Neuronal stem cell (in vitro differentiated cells): Measurements from ENCODE around the gene ZNF821.
"Not testable (repeated sequence)": the region's sequence is repeated elsewhere in the genome, so short reads cannot be mapped to it uniquely, and the experiment has no call there.

Experiments used
- DNase-seq: peaks from one replicate; pipeline ENCODE4 v3.0.0-alpha.2; 2013; ENCODE audit warnings: low spot score
- H2AFZ ChIP-seq: one replicate; pipeline ENCODE4 v1.6.1; 2013; ENCODE audit warnings: mild to moderate bottlenecking, low read length, inconsistent platforms
- H2AK5ac ChIP-seq: 2 replicates; pipeline ENCODE4 v1.6.1; 2013; ENCODE audit warnings: low read depth, mild to moderate bottlenecking, inconsistent platforms, low read length, moderate library complexity, mixed read lengths
- H2BK120ac ChIP-seq: 2 replicates; pipeline ENCODE4 v1.6.1; 2013; ENCODE audit warnings: low read depth, mild to moderate bottlenecking, inconsistent platforms, low read length, moderate library complexity, mixed read lengths
- H2BK12ac ChIP-seq: one replicate; pipeline ENCODE4 v1.6.1; 2013; ENCODE audit warnings: low read length, inconsistent platforms
- H2BK15ac ChIP-seq: 2 replicates; pipeline ENCODE4 v1.6.1; 2013; ENCODE audit warnings: mild to moderate bottlenecking, low read length, inconsistent platforms, mixed read lengths
- H2BK5ac ChIP-seq: one replicate; pipeline ENCODE4 v1.6.1; 2013; ENCODE audit warnings: inconsistent platforms, mild to moderate bottlenecking, low read length, moderate library complexity
- H3K14ac ChIP-seq: one replicate; pipeline ENCODE4 v1.6.1; 2013; ENCODE audit warnings: low read length, inconsistent platforms
- H3K18ac ChIP-seq: 2 replicates; pipeline ENCODE4 v1.6.1; 2013; ENCODE audit warnings: low read length, inconsistent platforms
- H3K23ac ChIP-seq: 2 replicates; pipeline ENCODE4 v1.6.1; 2013; ENCODE audit warnings: low read depth, mild to moderate bottlenecking, mixed read lengths, low read length, inconsistent platforms; ENCODE audit not compliant: poor library complexity
- H3K27ac ChIP-seq: replicated peaks from 3 replicates; pipeline ENCODE4 v1.5.1; 2013; ENCODE audit warnings: low read length, inconsistent platforms
- H3K27me3 ChIP-seq, 3 experiments: 2 replicates each; pipeline ENCODE4 v1.6.1; 2013; ENCODE audit warnings: low read length in 3 of 3, mild to moderate bottlenecking in 2 of 3, inconsistent platforms in 1 of 3, low read depth in 1 of 3, mixed read lengths in 1 of 3, moderate library complexity in 1 of 3; ENCODE audit not compliant: control insufficient read depth in 3 of 3, insufficient read depth in 3 of 3
- H3K36me3 ChIP-seq, 2 donors: replicated peaks in 1 of 2; 2 replicates each; pipeline ENCODE4 v1.6.1; 2013; ENCODE audit warnings: low read length in 2 of 2; ENCODE audit not compliant: control insufficient read depth in 2 of 2, insufficient read depth in 2 of 2
- H3K4ac ChIP-seq: 2 replicates; pipeline ENCODE4 v1.6.1; 2013; ENCODE audit warnings: inconsistent platforms, mild to moderate bottlenecking, low read length, moderate library complexity
- H3K4me1 ChIP-seq, 2 donors: 1 replicate in 1 of 2; 2 replicates in 1 of 2; pipeline ENCODE4 v1.6.1; 2013; ENCODE audit warnings: low read length in 2 of 2, low read depth in 1 of 2; ENCODE audit not compliant: control insufficient read depth in 2 of 2, insufficient read depth in 1 of 2
- H3K4me2 ChIP-seq: one replicate; pipeline ENCODE4 v1.6.1; 2013; ENCODE audit warnings: mild to moderate bottlenecking, low read length, inconsistent platforms; ENCODE audit not compliant: insufficient read depth, poor library complexity, severe bottlenecking
- H3K4me3 ChIP-seq, 2 donors: 2 replicates each; pipeline ENCODE4 v1.5.1; 2013; ENCODE audit warnings: low read length in 2 of 2, mild to moderate bottlenecking in 2 of 2, inconsistent platforms in 1 of 2, moderate library complexity in 1 of 2
- H3K79me1 ChIP-seq: one replicate; pipeline ENCODE4 v1.6.1; 2013; ENCODE audit warnings: low read depth, mild to moderate bottlenecking, inconsistent platforms, low read length, moderate library complexity
- H3K9ac ChIP-seq: one replicate; pipeline ENCODE4 v1.6.1; 2013; ENCODE audit warnings: mild to moderate bottlenecking, low read depth, low read length, inconsistent platforms; ENCODE audit not compliant: poor library complexity
- H3K9me3 ChIP-seq, 2 donors: replicated peaks in 1 of 2; 2 replicates each; pipeline versions ENCODE3 to v1.6.1; 2013; ENCODE audit warnings: low read length in 2 of 2, mild to moderate bottlenecking in 2 of 2, inconsistent platforms in 1 of 2, low read depth in 1 of 2, mixed read lengths in 1 of 2, moderate library complexity in 1 of 2; ENCODE audit not compliant: control insufficient read depth in 2 of 2, insufficient read depth in 1 of 2
- H4K8ac ChIP-seq: one replicate; pipeline ENCODE4 v1.6.1; 2013; ENCODE audit warnings: low read depth, mild to moderate bottlenecking, inconsistent platforms, low read length, moderate library complexity
- H4K91ac ChIP-seq: one replicate; pipeline ENCODE4 v1.6.1; 2013; ENCODE audit warnings: low read length, low read depth, mild to moderate bottlenecking, inconsistent platforms; ENCODE audit not compliant: poor library complexity
- WGBS, 2 donors: extraction: QIAGEN DNeasy Blood & Tissue Kit; methylation state at CpG; one replicate each; pipeline ENCODE4 v1.1.7; 2013; ENCODE audit warnings: missing lambda C conversion rate in 2 of 2, mixed read lengths in 1 of 2; ENCODE audit not compliant: insufficient read length in 2 of 2, insufficient replicate concordance in 1 of 2; ENCODE audit errors: extremely low coverage in 2 of 2; 5-methylcytosine and 5-hydroxymethylcytosine counted together

Gene ZNF821

DNA sequence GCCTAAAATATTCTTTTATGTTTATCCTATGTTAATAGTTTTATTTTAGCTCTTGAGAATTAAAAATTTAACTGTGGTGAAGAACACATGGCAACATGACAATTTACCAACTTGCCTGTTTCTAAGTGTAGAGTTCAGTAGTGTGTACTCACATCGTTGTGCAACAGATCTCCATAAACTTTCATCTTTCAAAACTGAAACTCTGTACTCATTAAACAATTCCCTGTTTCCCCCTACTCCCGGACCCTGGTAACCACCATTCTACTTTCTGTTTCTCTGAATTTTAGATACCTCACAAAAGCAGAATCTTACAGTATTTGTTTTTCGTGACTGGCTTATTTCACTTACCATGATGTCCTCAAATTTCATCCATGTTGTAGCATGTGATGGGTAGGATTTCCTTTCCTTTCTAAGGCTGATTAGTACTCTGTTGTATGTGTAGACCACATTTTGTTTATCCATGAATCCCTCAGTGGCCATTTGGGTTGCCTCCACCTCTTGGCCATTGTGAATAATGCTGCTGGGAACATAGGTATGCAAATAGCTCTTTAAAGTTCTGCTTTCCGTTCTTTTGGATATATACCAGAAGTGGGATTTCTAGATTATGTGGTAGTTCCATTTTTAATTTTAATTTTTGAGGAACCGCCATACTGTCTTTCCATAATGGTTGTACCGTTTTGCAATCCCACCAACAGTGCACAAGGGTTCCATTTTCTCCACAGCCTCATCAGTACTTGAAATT is 28.7 kb upstream of the ZNF821 start:
- H4K8ac ChIP-seq = no peak overlapping the region
- H3K4me1 ChIP-seq = no peaks in the 10 kb centered on the region
- DNase-seq = no peak
- no CpG with 5 or more reads among the region's 6 CpGs for WGBS, 2 donors
- no peak overlapping the region for H3K4me3 ChIP-seq
- no peaks in the 10 kb centered on the region for H3K27me3 ChIP-seq
- H3K9ac ChIP-seq = no peak overlapping the region
- no peak overlapping the region for H2BK5ac ChIP-seq
- no peak overlapping the region for H3K4ac ChIP-seq
- H3K14ac ChIP-seq = no peak overlapping the region
- no peak overlapping the region for H4K91ac ChIP-seq
- H3K18ac ChIP-seq = no peak overlapping the region
- H3K23ac ChIP-seq = no peak overlapping the region
- H2BK15ac ChIP-seq = no peak overlapping the region
- no peak overlapping the region for H2AK5ac ChIP-seq
- no peak overlapping the region for H3K4me2 ChIP-seq
- H3K27ac ChIP-seq = no peak overlapping the region
- peaks cover 19 to 85% of the 10 kb centered on the region in 2 donors for H3K36me3 ChIP-seq
- peaks cover 15% of the 10 kb centered on the region for H3K79me1 ChIP-seq
- H2BK120ac ChIP-seq = no peak overlapping the region
- no peak overlapping the region for H2AFZ ChIP-seq
- H2BK12ac ChIP-seq = no peak overlapping the region
- peaks cover 0 to 43% of the 10 kb centered on the region in 2 donors for H3K9me3 ChIP-seq

DNA sequence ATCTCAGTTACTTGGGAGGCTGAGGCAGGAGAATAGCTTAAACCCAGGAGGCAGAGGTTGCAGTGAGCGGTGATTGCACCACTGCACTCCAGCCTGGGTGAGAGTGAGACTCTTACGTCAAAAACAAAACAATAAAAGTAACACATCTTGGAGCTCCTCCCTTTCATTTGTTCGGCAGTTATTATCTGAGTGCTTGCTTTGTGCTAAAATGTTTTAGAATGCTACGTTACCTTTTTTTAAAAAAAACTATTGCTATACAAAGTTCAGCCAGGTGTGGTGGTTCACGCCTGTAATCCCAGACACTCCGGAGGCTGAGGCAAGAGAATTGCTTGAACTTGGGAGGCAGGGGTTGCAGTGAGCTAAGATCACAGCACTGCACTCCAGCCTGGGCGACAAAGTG is 27.1 kb upstream of the ZNF821 start:
- Histone ChIP-seq H2BK5ac (no peak overlapping the region), H3K79me1 (peaks cover 15% of the 10 kb centered on the region), H3K23ac (no peak overlapping the region), H4K91ac (no peak overlapping the region), H3K4me2 (no peak overlapping the region), H2BK12ac (no peak overlapping the region), H3K9ac (no peak overlapping the region), H3K4ac (no peak overlapping the region), H2AFZ (no peak overlapping the region), H3K27me3 (no peaks in the 10 kb centered on the region), H2BK15ac (no peak overlapping the region), H2BK120ac (no peak overlapping the region), H3K9me3 (peaks cover 0 to 39% of the 10 kb centered on the region in 2 donors), H4K8ac (no peak overlapping the region), H3K4me1 (no peaks in the 10 kb centered on the region), H3K14ac (no peak overlapping the region), H3K4me3 (no peak overlapping the region), H3K27ac (no peak overlapping the region), H2AK5ac (no peak overlapping the region), H3K36me3 (peaks cover 12 to 79% of the 10 kb centered on the region in 2 donors), H3K18ac (no peak overlapping the region)
- no peak for DNase-seq
- no CpG with 5 or more reads among the region's 7 CpGs for WGBS, 2 donors

DNA sequence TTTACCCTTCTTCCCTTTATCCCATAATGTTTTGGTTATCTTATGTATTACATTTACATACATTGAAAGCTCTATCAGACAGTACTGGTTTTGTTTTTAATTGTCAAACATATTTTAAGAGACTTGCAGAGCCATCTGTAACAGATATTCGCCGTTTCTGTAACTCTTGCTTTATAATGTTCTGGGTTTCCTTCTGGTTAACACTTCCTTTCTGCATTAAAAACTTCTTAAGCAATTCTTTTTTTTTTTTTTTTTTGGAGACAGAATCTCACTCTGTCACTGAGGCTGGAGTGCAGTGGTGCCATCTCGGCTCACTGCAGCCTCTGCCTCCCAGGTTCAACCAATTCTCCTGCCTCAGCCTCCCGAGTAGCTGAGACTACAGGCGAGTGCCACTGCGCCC is 21.8 kb upstream of the ZNF821 start:
- not testable (repeated sequence) for H3K18ac ChIP-seq, H3K79me1 ChIP-seq, H3K4ac ChIP-seq, H3K4me1 ChIP-seq, H3K27me3 ChIP-seq, H2BK15ac ChIP-seq, H3K4me3 ChIP-seq, H2AFZ ChIP-seq, H3K4me2 ChIP-seq, H4K8ac ChIP-seq, H3K23ac ChIP-seq, H3K14ac ChIP-seq, H3K9ac ChIP-seq, H2BK120ac ChIP-seq, H2BK5ac ChIP-seq, H2AK5ac ChIP-seq, H4K91ac ChIP-seq, H2BK12ac ChIP-seq, H3K27ac ChIP-seq, DNase-seq
- Histone ChIP-seq H3K36me3 (peaks cover 8 to 71% of the 10 kb centered on the region in 2 donors), H3K9me3 (peaks cover 0 to 51% of the 10 kb centered on the region in 2 donors)
- WGBS, 2 donors = no CpG with 5 or more reads among the region's 6 CpGs

DNA sequence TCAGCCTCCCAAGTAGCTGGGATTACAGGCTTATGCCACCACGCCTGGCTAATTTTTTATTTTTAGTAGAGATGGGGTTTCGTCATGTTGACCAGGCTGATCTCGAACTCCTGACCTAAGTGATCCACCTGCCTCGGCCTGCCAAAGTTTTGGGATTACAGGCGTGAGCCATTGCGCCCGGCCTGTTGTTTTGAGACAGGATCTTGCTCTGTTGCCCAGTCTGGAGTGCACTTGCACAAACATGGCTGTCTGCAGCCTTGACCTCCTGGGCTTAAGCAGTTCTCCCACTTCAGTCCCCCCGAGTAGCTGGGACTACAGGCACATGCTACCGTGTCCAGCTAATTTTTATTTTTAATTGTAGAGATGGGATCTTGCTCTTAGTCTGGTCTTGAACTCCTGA is 20.3 kb upstream of the ZNF821 start:
- Histone ChIP-seq H4K91ac (no peak overlapping the region), H3K27me3 (no peaks in the 10 kb centered on the region), H2BK12ac (no peak overlapping the region), H4K8ac (no peak overlapping the region), H3K9me3 (peaks cover 0 to 46% of the 10 kb centered on the region in 2 donors), H3K79me1 (peaks cover 4% of the 10 kb centered on the region), H3K27ac (no peak overlapping the region), H3K4me3 (no peak overlapping the region), H3K9ac (peak overlapping the region; percentile 50), H3K14ac (no peak overlapping the region), H3K4ac (no peak overlapping the region), H2AFZ (no peak overlapping the region), H2BK5ac (no peak overlapping the region), H3K4me1 (no peaks in the 10 kb centered on the region), H3K18ac (no peak overlapping the region), H2AK5ac (no peak overlapping the region), H2BK15ac (no peak overlapping the region), H3K23ac (no peak overlapping the region), H3K4me2 (no peak overlapping the region), H2BK120ac (no peak overlapping the region), H3K36me3 (peaks cover 7 to 71% of the 10 kb centered on the region in 2 donors)
- no peak for DNase-seq
- WGBS, 2 donors = no CpG with 5 or more reads among the region's 9 CpGs
